CD4-positive, alpha-beta T cell treated with Interleukin-10 for 1 hour (primary cell): ENCODE measurements around the gene EPS8L1.
"Not testable (repeated sequence)": the region's sequence is repeated elsewhere in the genome, so short reads cannot be mapped to it uniquely, and the experiment has no call there.

Experiments used
- DNase-seq: peaks from one replicate; pipeline ENCODE4 v3.0.0-alpha.2; 2020

EPS8L1 gene

DNA sequence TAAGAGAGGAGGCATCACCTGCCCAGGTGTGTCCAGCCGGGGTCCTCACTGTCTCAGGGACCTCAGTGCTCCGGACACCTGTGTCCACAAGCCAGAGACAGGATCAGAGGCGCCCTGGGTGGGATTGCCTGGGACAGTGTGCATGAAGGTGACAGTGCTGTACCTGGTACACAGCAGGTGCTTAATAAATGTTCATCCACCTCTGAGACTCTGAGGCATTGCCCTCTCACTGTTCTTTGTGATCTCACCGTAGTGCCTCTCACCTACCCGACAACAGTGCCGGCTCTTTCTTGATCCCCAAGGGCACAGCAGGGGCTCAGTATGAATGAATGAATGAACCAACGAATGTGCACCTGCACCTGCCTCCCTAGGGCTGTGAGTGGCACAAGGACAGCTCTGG lies 21.9 kb upstream of the EPS8L1 start:
- no peak for DNase-seq

DNA sequence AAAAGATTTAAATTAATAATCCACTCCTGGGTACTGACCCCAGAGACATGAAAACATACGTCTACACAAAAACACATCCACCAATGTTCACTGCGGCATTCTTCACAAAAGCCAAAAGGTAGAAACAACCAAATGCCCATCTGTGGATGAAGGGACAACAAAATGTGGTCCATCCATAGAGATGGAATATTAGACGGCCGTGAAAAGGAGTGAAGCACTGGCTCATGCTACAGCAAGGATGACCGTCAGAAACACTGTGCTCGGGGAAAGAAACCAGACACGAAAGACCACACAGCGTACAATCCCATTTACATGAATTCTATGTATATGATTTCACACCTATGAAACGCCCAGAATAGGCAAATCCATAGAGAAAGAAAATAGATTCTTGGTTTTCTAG lies 18.8 kb upstream of the EPS8L1 start:
- DNase-seq: no peak

DNA sequence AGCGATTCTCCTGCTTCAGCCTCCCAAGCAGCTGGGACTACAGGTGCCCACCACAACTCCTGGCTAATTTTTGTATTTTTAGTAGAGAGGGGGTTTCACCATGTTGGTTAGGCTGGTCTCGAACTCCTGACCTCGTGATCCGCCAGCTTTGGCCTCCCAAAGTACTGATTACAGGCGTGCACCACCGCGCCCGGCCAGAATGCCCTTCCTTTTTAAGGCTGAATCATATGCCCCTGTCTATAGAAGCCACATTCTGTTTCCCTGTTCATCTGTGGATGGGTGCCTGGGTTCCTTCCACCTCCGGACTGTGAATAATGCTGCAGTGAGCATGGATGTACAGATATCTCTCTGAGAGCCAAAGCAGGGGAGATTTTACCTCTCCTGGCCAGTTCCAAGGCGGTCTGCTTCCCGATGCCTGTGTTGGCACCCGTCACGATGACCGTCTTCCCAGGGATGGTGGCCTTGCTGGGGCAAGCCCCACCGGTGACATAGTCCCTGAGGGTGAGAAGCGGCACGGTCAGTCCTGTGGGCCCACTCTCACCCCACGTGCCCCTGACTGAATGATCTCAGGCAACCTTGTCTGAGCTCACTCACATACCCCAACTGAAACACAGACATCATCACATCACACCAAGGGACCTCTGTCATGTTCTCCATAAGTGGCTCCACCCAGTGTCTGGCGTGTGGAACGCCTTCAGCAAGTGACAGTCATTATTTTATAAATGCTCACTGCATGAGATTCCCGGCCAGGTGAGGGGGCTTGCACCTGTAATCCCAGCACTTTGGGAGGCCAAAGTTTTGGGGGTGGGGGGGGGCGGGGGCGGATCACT lies 16.7 kb upstream of the EPS8L1 start:
- DNase-seq: no peak

DNA sequence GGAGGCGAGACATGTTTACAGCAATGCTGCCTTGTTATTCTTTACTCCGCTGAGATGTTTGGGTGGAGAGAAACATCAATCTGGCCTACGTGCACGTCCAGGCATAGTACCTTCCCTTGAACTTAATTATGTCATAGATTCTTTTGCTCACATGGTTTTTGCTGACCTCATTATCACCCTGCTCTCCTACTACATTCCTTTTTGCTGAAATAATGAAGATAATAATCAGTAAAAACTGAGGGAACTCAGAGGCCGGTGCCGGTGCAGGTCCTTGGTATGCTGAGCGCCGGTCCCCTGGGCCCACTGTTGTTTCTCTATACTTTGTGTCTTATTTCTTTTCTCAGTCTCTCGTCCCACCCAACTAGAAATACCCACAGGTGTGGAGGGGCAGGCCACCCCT lies 15.4 kb upstream of the EPS8L1 start:
- DNase-seq: not testable (repeated sequence)

DNA sequence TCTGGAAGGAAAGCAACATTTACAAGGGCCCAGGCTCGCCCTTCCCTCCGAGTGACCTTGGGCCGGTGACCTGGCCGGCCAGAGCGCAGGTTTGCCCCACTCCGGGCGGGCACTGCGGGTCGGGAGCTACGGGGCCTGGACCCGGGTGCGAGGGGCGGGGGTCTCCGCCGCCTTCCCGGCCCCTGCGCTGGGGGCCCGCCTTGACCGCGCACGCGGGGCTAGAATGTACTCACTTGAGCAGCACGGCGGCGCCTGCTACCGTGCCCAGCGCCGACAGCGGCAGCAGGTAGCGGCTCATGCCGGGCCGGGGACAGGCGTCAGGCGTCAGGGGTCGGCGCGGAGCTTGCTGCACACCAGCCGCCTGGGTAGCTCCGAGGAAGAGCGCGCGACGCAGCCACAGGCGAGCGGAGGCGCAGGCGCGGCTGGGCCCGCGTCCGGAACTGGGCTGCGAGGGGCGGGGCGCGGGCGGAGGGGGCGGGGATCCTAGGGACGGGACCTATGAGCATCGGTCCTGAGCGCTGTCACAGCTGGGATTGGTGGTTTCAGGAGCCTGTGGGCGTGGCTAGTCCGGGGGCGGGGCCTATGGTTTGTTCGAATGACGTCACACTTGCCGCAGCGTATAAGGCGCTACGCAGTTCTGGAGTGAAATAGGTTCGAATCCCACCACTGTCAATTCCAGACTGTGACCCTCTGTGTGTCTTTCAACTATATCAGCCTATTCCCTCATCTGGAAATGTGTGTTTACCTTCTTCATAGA lies 12.8 kb upstream of the EPS8L1 start, which contains the start of gene RDH13:
RDH13 (minus strand) TSS at position 414 of the 757 bp plus-strand sequence; CDS start at position 298, 116 bp downstream.
- peak; percentile 98 for DNase-seq

DNA sequence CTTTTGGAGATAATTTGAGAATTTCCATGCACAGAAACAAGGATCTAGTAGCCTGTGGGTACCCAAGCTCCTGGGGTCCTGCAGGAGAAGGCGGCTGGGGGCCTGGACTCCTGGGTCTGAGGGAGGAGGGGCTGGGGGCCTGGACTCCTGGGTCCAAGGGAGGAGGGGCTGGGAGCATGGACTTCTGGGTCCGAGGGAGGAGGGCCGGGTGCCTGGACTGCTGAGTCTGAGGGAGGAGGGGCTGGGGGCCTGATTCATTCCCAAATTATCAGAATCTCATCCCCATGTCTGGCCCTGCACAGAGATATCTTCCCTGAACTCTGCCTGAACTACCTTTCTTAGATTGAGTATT lies 12.2 kb upstream of the EPS8L1 start:
- no peak for DNase-seq

DNA sequence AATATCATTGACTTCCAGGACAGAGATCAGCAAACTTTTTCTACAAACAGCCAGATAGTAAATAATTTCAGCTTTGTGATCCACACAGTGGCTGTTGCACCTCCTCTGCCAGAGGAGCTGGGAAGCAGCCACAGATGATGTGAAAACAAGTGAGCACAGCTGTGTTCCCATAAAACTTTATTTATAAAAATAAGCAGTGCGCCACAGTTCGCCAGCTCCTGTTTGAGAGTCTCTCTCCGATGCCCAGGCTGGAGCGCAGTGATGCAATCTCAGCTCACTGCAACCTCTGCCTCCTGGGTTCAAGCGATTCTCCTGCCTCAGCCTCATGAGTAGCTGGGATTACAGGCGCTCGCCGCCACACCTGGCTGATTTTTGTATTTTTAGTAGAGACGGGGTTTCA lies 10.2 kb upstream of the EPS8L1 start:
- not testable (repeated sequence) for DNase-seq

DNA sequence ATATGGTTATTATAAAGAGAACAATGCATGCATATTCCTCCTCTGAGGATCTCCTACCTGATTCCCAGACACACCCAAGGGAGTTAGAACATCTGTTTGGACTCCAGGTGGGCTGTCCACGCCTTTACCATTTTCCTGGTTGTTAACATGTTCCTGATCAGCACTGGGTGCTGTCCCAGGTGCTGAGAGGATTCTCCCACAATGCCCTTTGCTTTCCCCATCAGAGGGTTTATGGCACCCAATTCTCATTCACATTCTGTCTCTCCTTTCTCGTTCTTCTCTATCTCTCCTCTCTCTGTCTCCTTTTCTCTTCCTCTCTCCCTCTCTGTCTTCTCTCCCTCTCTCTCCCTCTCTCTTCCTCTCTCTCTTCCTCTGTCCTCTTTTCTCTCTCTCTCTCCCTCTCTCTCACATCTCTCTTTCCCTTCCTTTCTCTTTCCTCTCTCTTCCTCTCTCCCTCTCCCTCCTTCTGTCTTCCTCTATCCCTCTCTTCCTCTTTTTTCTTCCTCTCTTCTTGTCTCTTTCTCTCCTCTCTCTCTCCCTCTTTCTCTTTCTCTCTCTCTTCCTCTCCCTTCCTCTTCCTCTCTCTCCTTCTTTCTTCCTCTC lies 9.5 kb upstream of the EPS8L1 start:
- DNase-seq: no peak

DNA sequence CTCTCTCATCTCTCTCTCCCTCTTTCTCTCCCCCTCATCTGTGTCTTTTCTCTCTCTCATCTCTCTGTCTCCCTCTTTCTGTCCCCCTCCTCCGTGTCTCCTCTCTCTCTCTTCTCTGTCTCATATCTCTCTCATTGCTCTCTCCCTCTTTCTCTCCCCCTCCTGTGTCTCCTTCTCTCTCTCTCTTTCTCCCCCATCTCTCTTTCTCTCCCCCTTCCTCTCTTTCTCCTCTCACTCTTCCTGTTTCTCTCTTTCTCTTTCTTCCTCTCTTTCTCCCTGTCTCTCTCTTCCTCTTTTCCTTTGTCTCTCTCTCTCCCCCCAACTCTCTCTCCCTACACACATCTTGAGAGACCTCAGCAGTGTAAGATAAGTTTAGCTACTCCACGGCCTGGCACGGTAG lies 7.8 kb upstream of the EPS8L1 start:
- no peak for DNase-seq

DNA sequence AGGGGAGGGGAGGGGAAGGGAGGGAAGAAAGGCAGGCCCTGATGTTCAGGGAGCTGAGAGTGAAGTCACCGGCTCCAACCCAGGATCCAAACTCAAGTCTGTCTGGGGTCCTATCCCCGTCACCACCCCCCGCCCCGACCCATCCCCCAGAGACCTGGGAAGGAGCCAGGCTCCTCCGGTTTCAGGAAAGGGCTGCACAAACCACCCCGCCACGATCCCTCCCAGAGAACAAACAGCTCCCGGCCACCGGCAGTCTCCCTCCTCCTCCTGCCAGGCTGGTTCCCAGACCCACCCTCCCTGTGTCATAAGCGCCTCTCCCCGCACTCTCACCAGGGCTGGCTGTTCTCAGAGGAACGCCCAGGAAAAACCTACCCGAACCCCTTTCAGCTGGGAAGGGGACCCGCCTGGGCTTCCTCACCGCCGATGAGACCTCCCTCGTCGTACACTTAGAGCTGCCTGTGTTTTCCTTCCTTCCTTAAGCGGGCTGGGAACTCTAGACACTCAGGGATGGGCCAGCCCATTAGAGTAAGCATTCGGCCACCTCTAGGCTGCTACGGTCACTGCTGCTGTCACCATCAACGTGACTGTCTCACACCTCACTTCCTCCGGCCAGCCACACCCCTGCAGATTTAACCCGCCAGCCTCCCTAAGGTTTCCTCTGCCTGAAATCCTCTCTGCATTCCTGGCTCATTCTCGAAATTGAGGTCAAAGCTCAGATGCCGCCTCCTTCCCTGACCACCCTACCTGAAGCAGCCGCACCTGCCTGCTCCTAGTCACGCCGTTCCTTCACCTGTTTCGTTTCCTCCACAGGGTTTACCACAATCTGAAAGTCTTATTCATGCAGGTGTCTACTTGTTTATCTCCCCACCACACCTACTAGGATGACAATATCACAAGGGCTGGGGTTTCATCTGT lies 6.5 kb upstream of the EPS8L1 start:
- DNase-seq: no peak

DNA sequence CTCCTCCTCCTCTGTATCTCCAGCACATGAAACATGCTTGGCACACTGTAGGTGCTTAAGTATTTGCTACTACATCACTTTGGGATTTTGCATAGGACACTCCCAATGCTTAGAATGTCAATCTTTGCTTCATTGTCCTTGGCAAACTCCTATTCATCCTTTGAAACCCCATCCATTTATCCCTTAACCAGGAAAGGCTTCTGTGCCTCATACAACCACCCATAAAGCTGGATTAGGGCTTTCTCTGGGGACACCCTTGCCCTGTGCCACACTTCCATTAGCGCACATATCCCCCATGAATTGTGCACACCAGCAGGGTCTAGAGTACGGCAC lies 5.8 kb upstream of the EPS8L1 start:
- DNase-seq: no peak

DNA sequence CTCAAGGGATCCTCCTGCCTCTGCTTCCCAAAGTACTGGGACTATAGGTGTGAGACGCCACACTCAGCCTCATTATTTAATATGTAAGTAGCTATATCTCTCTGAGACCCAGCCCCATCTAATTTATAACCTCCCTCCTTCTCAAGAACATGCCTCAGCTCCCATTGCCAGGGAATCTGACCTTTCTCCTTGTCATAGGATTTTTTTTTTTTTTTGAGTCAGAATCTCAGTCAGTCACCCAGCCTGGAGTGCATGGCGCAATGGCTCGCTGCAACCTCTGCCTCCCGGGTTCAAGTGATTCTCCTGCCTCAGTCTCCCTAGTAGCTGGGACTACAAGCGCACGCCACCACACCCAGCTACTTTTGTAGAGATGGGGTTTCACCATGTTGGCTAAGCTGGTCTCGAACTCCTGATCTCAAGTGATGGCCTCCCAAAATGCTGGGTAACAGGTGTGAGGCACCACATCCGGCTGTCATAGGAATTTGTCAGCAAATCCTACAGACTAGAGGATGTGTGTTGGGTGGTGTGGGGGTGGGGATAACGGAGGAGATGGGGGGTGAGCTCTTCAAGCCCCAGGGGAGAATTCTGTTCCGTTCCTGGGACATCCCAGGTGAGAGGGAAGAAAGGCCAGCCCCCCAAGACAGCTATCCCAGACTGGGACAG lies 5.1 kb upstream of the EPS8L1 start:
- DNase-seq: no peak

DNA sequence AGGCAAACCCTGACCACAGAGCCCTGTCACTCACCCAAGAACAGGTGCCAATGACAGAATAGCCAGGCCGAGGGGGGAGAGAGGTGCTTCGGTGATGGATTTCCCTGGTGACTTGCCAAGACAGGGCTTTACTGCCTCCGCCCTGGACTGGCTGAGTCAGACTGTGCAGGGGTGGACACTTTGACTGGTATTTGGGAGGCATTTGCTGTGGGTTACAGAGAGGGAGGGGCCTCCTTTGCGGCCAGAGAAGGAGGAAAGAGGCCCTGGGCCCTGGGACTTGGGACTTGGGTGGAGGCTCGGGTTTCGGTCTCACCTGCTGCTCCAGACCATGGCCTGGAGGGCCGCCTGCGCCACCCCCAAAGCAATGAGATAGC lies 4.6 kb upstream of the EPS8L1 start:
- no peak for DNase-seq

DNA sequence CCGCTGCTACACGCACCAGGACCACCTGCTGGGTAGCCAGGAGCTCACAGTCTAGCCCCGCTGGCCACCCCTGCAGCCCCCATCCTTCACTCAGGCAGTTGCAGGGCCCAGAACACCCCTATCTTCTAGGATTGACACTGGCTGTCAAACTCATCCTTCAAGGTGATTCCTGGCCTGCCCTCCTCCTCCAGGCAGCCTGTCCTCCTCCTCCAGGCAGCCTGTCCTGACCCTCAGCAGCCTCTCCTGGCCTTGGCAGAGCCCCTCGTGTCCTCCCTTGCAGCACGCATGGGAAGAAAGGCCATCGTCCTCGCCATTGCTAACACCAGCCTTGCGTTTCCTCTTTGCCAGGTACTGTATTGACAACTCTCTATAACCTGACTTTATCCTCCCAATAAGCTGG lies 3.8 kb upstream of the EPS8L1 start:
- DNase-seq: no peak

DNA sequence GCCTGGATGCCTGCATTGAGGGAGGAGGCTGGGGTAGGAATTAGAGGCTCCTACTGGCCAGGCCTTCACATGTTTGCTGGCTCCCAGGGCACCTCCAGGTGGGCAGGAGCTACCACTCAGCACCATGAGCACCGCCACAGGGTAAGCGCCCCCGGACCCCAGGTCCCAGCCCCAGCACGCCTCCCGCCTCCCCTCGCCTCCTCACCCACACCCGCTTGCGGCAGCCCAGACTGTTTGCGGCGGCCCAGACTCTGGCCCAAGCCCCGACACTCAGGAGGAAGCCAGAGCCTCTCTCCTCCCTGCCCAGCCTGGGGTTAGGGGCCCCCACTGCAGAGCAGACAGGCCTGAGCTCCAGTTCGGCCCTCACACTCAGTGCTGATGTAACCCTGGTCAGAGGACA lies 652 bp downstream of the EPS8L1 start:
- no peak for DNase-seq

DNA sequence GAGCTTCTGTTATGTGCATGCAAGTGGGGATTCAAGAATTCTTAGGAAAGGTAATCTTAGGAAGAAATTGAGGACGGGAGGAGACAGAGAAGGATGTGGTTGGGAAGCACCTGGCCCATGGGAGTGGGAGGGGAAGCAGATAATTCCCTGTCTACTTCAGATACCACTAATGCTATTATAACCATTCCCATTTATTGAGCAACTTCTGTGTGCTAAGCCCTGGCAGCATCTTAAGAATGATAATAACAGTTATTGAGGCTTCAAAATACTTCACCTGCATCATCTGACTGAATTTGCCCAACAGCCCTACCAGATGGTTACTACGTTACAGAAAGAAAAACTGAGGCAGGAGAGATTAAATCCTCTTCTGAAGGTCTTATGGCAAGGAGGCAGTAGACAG lies 1.4 kb downstream of the EPS8L1 start:
- no peak for DNase-seq

DNA sequence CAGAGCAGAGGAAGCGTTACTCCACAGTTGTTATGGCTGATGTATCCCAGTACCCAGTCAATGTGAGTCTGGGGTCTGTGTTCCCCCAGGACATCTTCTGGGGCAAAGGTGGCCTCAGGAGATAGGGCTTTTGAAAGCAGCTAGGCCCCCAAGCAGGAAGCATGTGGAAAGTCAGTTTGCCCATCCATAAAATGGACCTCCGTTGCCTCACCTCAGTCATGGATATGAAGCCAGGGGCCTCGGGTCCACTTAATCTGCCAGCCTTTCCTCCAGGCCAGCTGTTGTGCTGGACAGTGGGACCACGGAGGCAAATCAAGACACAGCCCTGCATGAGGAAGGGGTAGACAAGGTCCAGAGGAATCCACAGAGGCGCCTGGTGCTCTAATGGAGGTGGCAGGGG lies 3.3 kb downstream of the EPS8L1 start:
- no peak for DNase-seq

DNA sequence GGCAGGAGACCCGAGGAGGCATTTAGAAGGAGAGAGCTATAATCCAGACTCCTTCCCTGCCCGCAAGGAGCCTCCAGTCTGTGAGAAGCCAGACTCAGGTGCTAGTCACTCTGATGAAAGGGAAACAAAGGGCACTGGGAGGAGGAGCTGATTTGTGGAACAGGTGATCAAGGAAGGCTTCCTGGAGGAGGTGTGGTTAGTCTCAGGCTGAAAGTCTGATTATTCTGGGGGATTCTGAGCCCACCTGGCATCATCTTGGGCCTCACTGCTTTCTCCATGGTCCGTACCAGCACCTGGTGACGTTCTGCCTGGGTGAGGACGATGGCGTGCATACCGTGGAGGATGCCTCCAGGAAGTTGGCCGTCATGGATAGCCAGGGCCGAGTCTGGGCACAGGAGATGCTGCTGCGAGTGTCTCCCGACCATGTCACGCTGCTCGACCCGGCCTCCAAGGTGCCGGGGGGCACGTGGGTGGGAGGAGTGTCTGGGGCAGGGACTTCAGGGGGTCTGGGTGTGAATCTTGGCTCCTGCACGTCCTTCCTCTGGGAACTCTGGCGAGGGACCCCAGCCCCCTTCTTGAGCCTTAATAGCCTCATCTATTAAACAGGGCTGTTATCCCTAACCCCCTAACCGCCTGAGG lies 3.9 kb downstream of the EPS8L1 start:
- no peak for DNase-seq

DNA sequence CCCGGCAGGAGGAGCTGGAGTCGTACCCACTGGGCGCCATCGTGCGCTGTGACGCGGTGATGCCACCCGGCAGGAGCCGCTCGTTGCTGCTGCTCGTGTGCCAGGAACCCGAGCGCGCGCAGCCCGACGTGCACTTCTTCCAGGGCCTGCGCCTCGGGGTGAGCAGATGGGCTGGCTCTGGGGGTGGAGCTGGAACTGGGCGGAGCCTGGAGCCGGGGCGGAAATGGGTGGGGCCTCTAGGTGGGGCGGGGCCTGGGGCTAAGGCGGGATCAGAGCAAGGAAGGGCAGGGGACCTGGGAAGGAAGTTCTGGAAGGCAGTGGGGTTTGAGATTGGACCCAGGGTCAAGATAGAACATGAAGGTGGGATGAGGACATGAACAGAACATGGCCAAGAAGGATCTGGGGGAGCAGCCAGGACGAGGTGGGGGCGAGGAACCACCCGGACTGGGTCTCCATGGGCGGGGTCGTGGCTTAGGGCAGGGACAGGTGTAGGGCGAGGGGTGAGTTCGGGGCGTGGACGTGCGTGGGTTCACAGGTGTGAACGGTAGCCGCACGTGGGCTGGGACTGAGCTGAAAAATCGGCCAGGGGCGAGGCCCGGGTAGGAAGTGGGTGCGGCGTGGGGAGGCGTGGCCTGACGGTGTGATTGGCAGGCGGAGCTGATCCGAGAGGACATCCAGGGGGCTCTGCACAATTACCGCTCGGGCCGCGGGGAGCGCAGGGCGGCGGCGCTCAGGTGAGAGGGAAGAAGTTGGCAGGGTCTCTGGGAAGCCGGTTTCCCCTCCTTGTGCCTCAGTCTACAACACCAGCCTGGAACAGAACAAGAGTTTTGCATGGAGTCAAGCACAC lies 4.7 kb downstream of the EPS8L1 start:
- DNase-seq: peak; percentile 70

DNA sequence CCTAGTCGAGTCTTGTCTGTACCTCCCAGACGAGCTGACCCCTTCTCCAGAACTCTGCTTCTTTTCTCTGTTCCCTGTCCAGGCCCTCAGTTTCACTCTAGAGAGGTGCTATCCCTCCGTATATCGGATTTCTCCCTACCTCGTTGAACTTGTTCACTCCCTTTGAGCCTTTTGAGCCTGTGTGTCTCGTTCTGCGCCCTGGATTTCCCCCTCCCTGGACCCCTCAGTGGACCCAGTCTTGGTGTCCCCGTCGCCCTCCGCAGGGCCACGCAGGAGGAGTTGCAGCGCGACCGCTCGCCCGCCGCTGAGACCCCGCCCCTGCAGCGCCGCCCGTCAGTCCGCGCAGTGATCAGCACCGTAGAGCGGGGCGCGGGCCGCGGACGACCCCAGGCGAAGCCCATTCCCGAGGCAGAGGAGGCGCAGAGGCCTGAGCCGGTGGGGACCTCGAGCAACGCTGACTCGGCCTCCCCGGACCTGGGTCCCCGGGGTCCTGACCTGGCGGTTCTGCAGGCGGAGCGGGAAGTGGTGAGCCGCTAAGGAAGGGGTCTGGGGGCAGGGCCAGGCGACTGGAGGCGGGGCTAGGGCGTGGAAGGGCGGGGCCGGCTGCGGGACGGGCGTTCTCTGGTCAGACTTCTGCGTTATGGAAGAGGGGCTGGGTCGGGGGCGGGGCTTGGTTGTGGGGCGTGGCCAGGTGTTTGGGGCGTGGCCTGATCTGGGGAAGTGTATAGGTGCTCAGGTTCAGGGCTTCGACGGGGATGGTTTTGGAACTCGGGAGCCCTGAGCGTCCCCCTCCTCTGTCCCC lies 5.5 kb downstream of the EPS8L1 start:
- DNase-seq: peak; percentile 95

DNA sequence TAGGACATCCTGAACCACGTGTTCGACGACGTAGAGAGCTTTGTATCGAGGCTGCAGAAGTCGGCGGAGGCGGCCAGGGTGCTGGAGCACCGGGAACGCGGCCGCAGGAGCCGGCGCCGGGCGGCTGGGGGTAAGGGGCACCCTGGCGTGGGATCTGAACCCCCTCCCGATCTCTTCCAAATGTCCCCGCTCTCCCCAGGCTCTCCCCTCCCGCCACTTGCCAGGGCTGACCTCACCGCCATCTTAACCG lies 6.0 kb downstream of the EPS8L1 start:
- DNase-seq: no peak
